NAMALWA (cell line): ENCODE data around the gene SPON1.
"Not testable (repeated sequence)": the region's sequence is repeated elsewhere in the genome, so short reads cannot be mapped to it uniquely, and the experiment has no call there.

Experiments used
- DNase-seq: peaks from one replicate; pipeline ENCODE4 v3.0.0-alpha.2; 2015; ENCODE audit warnings: low spot score

Gene SPON1

GRCh38 chr11:14273895-14274294 is 311.4 kb downstream of the SPON1 start:
- no peak for DNase-seq

GRCh38 chr11:14275076-14275475 is 312.6 kb downstream of the SPON1 start:
- no peak for DNase-seq

GRCh38 chr11:14278869-14279268 is 316.3 kb downstream of the SPON1 start:
- not testable (repeated sequence) for DNase-seq

- no peak for DNase-seq
Measured at GRCh38 chr11:14288189-14288935, 325.8 kb downstream of the SPON1 start.

GRCh38 chr11:14290422-14290821 is 327.9 kb downstream of the SPON1 start:
- DNase-seq, result peak; percentile 27

GRCh38 chr11:14299921-14300320 is 337.4 kb downstream of the SPON1 start:
- DNase-seq, result no peak

- DNase-seq, result peak; percentile 82
Measured at GRCh38 chr11:14300661-14301304, 338.3 kb downstream of the SPON1 start.

GRCh38 chr11:14304601-14305000 is 342.1 kb downstream of the SPON1 start:
- no peak for DNase-seq

GRCh38 chr11:14305649-14306048 is 343.1 kb downstream of the SPON1 start:
- DNase-seq, result no peak

GRCh38 chr11:14306481-14306880 is 344.0 kb downstream of the SPON1 start:
- no peak for DNase-seq

GRCh38 chr11:14308114-14308896 is 345.8 kb downstream of the SPON1 start:
- peak; percentile 81 for DNase-seq

- no peak for DNase-seq
Measured at GRCh38 chr11:14308897-14309387, 346.4 kb downstream of the SPON1 start.

- DNase-seq, result no peak
Measured at GRCh38 chr11:14309425-14310192, 347.1 kb downstream of the SPON1 start.

GRCh38 chr11:14310679-14311078 is 348.2 kb downstream of the SPON1 start:
- DNase-seq, result no peak

GRCh38 chr11:14312736-14313438 is 350.4 kb downstream of the SPON1 start:
- no peak for DNase-seq

- DNase-seq, result peak; percentile 64
Measured at GRCh38 chr11:14314127-14314526, 351.6 kb downstream of the SPON1 start.

- DNase-seq, result no peak
Measured at GRCh38 chr11:14315130-14315529, 352.6 kb downstream of the SPON1 start.
